ENCODE data around the gene EDC4. TPM values are rescaled to one million over a fixed set of nuclear protein-coding genes. Genes with fewer than 3 reads are reported as not detected.

Gene EDC4
- total RNA-seq, 1 experiment from 2014 or later, result 106 TPM

DNA sequence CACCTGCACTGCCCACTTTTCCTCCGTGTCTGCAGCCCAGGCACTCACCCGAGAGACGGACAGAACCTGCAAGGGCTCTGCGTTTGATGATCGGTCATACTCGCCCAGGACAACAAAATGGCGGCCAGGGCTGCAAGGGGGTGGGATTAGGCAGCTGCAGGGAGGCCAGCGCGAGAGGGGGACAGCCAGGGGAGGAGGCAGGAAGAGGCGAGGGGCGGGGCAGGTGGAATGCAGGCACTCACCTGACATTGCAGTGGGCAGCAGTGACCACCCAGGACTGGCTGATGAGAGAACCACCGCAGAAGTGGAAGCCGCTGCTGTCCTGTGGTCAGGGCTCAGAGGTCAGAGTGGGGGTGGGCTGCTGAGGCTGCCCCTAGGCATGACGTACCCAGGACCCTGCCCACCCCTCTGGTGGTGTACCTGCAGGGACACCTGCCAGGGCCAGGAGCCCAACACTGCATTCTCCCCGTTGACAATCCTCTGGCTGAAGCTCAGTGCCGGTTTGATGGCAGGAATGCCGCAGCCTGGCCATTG lies 57.9 kb downstream of the EDC4 start:
- Histone ChIP-seq H3K4ac (ENCODE audit: low read depth, low read length) (no peak overlapping the region), H3K23ac (ENCODE audit: insufficient read length, low read depth, low read length) (no peak overlapping the region), H2BK15ac (ENCODE audit: low read depth, low read length) (no peak overlapping the region), H3K9ac (ENCODE audit: extremely low read depth, insufficient read length, low read length) (no peak overlapping the region), H2AK5ac (ENCODE audit: insufficient read length, low read length) (no peak overlapping the region), H4K5ac (ENCODE audit: insufficient read length, low read depth, low read length) (no peak overlapping the region), H3K79me2 (ENCODE audit: insufficient read depth, low read length) (no peaks in the 10 kb centered on the region), H3K27ac (ENCODE audit: insufficient read length, low read depth, low read length) (no peak overlapping the region), H4K20me1 (ENCODE audit: control insufficient read depth, insufficient read depth, insufficient read length) (no peaks in the 10 kb centered on the region), H3K18ac (ENCODE audit: insufficient read length, low read depth, low read length) (no peak overlapping the region), H3K23me2 (ENCODE audit: insufficient read length, low read depth, low read length, poor library complexity, severe bottlenecking) (peaks cover 9% of the 10 kb centered on the region), H3K9me3 (ENCODE audit: control insufficient read depth, low read depth, low read length) (no peaks in the 10 kb centered on the region), H2AFZ (ENCODE audit: low read length) (no peak overlapping the region), H4K8ac (replicated peaks; ENCODE audit: insufficient read length, low read depth, low read length) (no peak overlapping the region), H2BK20ac (ENCODE audit: low read depth, low read length, poor library complexity, severe bottlenecking) (no peak overlapping the region), H3K79me1 (ENCODE audit: insufficient read depth, low read depth, low read length, poor library complexity, severe bottlenecking) (no peaks in the 10 kb centered on the region), H2BK120ac (ENCODE audit: low read depth, low read length, poor library complexity, severe bottlenecking) (no peak overlapping the region), H4K91ac (ENCODE audit: insufficient read length, low read depth, low read length) (no peak overlapping the region), H3K27me3 (ENCODE audit: insufficient read depth, low read length) (no peaks in the 10 kb centered on the region), H3K4me2 (ENCODE audit: insufficient read depth, insufficient read length, low read length) (no peak overlapping the region), H3T11ph (ENCODE audit: low read length) (no peak overlapping the region), H2BK5ac (ENCODE audit: insufficient read length, low read length) (no peak overlapping the region), H3K4me1 (ENCODE audit: insufficient read depth, low read length) (no peaks in the 10 kb centered on the region; the same call in 1 of the 2 replicates), H3K56ac (ENCODE audit: insufficient read length, low read depth, low read length) (no peak overlapping the region), H3K14ac (ENCODE audit: insufficient read depth, low read length) (no peak overlapping the region), H2BK12ac (ENCODE audit: insufficient read length, low read depth, low read length) (no peak overlapping the region)
- Mint-ChIP-seq H3K4me1 (peaks cover 16 to 17% of the 10 kb centered on the region in 2 experiments), H3K9me3 (peaks cover 0 to under 1% of the 10 kb centered on the region in 2 experiments; a peak in 1 of 5 replicates), H3K36me3 (ENCODE audit: insufficient read depth in 1 of 3, low read depth in 3 of 3) (peaks cover 14 to 41% (median 15%) of the 10 kb centered on the region in 3 experiments), H3K27me3 (ENCODE audit: low read depth) (peaks cover 8% of the 10 kb centered on the region), H3K4me3 (no peak overlapping the region), H3K27ac (no peak overlapping the region)
- DNase-seq, result no peak
- TF ChIP-seq CTCF (conservative IDR thresholded peaks at IDR 0.05), result no peak
- no CpG with 5 or more reads among the region's 17 CpGs for WGBS (ENCODE audit: extremely low coverage, insufficient read length, low lambda C conversion rate)

Other genes with a start within 250 kb of the EDC4 start
- 57.7 and 58.5 TPM in 2 replicates for gene CARMIL2, start 227.9 kb upstream of the EDC4 start, total RNA-seq (2021)
- 34.1 and 38.2 TPM in 2 replicates for gene ACD, start 212.8 kb upstream of the EDC4 start, total RNA-seq (2021)
- gene PARD6A, start 212.1 kb upstream of the EDC4 start, total RNA-seq (2021), result 10.8 and 11.2 TPM in 2 replicates
- 7.9 and 9.5 TPM in 2 replicates for gene ENKD1, start 206.3 kb upstream of the EDC4 start, total RNA-seq (2021)
- 0.75 and 1.5 TPM in 2 replicates for gene C16orf86, start 206.2 kb upstream of the EDC4 start, total RNA-seq (2021)
- gene GFOD2, start 153.7 kb upstream of the EDC4 start, total RNA-seq (2021), result 20.1 and 21.8 TPM in 2 replicates
- gene RANBP10, start 66.5 kb upstream of the EDC4 start, total RNA-seq (2021), result 15.5 and 15.6 TPM in 2 replicates
- gene TSNAXIP1, start 66.2 kb upstream of the EDC4 start, total RNA-seq (2021), result 1.1 and 1.3 TPM in 2 replicates
- gene THAP11, start 30.7 kb upstream of the EDC4 start, total RNA-seq (2021), result 48.7 and 48.9 TPM in 2 replicates
- 190 and 198 TPM in 2 replicates for gene NUTF2, start 26.1 kb upstream of the EDC4 start, total RNA-seq (2021)
- 60.9 and 65.9 TPM in 2 replicates for gene CENPT, start 25.4 kb upstream of the EDC4 start, total RNA-seq (2021)
- gene NRN1L, start 11.8 kb downstream of the EDC4 start, total RNA-seq (2021), result 2.0 and 2.7 TPM in 2 replicates
- gene PSKH1, start 20.2 kb downstream of the EDC4 start, total RNA-seq (2021), result 28.6 and 29.1 TPM in 2 replicates
- gene CTRL, start 58.8 kb downstream of the EDC4 start, total RNA-seq (2021), result 2.7 and 3.3 TPM in 2 replicates
- 24.5 and 25.7 TPM in 2 replicates for gene PSMB10, start 63.8 kb downstream of the EDC4 start, total RNA-seq (2021)
- 17.7 and 17.8 TPM in 2 replicates for gene LCAT, start 71.1 kb downstream of the EDC4 start, total RNA-seq (2021)
- gene SLC12A4, start 95.6 kb downstream of the EDC4 start, total RNA-seq (2021), result 46.7 and 51.1 TPM in 2 replicates
- 0.59 and 0.68 TPM in 2 replicates for gene DPEP3, start 107.4 kb downstream of the EDC4 start, total RNA-seq (2021)
- not detected in 2 replicates for gene DPEP2, start 126.4 kb downstream of the EDC4 start, total RNA-seq (2021)
- gene DPEP2NB, start 142.9 kb downstream of the EDC4 start, total RNA-seq (2021), result not detected in 2 replicates
- 21.8 and 22.9 TPM in 2 replicates for gene DDX28, start 150.2 kb downstream of the EDC4 start, total RNA-seq (2021)
- 26.0 and 28.5 TPM in 2 replicates for gene DUS2, start 150.2 kb downstream of the EDC4 start, total RNA-seq (2021)
- 31.6 and 33.0 TPM in 2 replicates for gene NFATC3, start 212.3 kb downstream of the EDC4 start, total RNA-seq (2021)

Measured in H9 (cell line).